Ramos (cell line): ENCODE results near the gene CHMP2A.

ENCODE experiments used
- in situ Hi-C: fragments of 300-500 bp; cut with MboI; formaldehyde crosslinking; loops from one replicate; pipeline ENCODE4 v1.14.3; 2022; ENCODE audit warnings: low sequenced_read_pairs; ENCODE audit not compliant: unreplicated experiment

The CHMP2A gene

GRCh38 chr19:58570770-58571574 is 16.1 kb upstream of the CHMP2A start:
- in situ Hi-C loops, result no loop called here

DNA sequence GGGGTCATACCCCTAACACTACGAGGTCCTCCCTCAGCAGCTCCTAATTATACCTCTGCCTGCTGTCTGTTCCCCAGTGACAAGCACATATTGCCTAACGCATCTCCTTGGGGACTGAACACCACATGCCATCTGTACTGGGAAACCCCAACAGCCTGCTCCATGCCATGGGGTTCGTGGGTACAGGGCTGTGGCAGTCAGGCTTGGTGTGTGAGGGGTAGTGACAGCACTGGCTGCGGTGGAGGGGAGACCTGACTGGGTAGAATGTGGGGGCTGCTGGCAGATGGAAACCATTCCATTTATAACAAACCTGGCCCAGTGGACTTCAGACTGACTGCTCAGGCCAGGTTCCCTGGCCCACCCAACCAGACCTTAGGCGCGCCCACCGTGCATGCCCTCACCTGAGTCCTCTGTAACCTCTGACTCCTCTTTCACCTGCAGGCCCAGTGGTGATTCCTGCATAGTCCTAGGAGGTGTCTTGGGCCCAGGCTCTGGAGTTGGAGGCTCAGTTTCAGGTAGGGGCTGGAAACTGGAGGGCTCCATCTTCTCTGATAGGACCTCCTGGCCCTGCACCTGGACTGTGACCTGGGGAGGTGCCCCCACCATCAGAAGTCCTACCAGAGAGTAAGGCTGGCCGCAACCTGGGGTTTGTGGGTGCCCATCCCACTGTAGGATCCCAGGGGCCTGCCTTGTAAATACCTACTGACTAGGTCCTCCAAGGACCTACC is 15.2 kb upstream of the CHMP2A start:
- in situ Hi-C loops, result no loop called here

DNA sequence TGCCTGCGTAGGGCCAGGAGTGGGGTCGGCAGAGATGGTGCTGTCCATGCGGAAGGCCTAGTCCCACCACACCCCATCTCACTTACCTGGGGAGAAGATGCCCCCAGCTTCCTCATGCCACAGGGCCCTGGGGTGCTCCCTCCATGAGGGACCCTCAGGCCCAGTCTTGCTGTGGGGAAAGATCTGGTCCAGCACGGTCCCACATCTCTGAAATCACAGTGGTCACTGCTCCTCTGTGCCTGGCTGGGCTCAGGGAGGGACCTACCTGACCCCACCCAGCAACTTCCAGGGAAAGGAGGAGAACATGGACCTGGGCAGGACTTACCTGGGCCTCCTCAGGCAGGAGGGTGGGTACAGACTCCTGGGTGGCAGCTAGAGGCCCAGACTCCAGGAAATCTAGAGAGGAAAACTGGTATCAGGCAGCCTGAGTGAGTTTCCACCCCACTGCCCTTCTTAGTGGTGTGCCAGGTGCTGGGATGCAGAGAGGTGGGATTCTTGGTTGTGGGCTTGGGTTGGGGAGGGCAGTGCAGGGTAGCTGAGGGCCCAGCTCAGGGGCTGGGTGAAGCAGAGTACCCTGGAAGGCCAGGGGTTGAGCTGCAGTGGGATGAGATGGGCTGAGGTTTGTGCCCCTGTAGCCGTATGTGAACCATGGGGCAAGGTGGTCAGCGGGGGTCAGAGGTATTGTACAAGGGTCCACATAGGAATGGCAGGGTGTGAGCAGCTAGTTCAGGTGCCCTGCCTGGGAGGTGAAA is 14.5 kb upstream of the CHMP2A start:
- in situ Hi-C loops, result no loop called here

GRCh38 chr19:58568453-58569130 is 13.7 kb upstream of the CHMP2A start:
- in situ Hi-C loops, result no loop called here

DNA sequence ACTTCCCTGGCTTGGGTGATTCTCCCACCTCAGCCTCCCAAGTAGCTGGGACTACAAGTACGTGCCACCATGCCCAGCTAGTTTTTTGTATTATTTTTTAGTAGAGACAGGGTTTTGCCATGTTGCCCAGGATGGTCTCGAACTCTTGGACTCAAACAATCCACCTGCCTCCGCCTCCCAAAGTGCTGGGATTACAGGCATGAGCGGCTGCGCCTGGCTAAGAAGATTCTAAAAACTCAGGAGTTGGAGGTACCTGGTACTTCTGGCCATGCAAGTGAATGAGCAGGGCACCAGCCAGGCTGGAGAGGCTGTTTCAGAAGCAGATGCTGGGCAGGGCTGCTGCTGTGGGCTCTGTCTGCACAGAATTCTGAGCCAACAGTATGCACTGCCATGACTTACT is 12.1 kb upstream of the CHMP2A start:
- in situ Hi-C loops, result no loop called here

DNA sequence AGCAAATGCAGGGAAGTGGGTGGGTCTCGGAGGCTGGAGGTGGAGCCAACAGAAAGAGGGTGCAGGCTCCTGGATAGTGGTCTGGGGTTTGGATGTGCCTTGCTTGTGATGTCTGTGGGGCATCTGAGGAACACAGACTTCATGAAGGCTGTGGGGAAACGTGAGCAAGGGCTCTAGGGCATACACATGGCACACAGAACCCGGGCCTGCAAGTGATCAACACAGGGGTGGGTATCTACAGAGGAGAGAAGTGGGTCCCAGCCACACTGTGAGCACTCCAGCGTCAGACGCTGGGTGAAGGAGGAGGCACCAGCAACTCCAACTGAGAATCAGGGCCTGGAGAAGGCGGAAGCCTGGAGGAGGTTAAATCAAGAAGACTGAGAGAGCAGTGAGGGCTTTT is 8.9 kb upstream of the CHMP2A start:
- in situ Hi-C loops, result no loop called here

- in situ Hi-C loops, result no loop called here
These were observed 8.2 kb upstream of the CHMP2A start for GRCh38 chr19:58563034-58563573.

GRCh38 chr19:58562122-58563033 is 7.5 kb upstream of the CHMP2A start:
- in situ Hi-C loops, result no loop called here

GRCh38 chr19:58561373-58562121 is 6.6 kb upstream of the CHMP2A start:
- in situ Hi-C loops, result no loop called here

DNA sequence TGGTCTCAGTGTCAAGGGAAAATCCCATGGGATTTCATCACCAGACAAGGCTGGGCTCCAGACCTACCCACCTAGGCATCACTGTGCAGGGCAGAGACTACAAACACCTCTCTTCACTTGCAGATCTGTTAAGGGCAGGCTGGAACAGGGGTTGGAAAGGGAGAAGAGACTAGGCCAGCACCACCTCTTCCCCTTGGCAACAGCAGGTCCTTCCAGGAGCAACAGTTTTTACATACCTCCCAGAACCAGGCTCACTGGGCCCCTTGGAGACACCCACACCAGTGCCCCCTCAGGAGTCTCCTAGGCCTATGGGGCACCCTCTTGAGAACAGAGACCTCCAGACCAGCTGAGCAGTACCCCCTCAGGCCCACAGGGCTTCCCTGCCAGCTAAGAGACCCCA is 6.0 kb upstream of the CHMP2A start:
- in situ Hi-C loops, result no loop called here

- in situ Hi-C loops, result no loop called here
These were observed 5.3 kb upstream of the CHMP2A start for GRCh38 chr19:58560007-58560887.

DNA sequence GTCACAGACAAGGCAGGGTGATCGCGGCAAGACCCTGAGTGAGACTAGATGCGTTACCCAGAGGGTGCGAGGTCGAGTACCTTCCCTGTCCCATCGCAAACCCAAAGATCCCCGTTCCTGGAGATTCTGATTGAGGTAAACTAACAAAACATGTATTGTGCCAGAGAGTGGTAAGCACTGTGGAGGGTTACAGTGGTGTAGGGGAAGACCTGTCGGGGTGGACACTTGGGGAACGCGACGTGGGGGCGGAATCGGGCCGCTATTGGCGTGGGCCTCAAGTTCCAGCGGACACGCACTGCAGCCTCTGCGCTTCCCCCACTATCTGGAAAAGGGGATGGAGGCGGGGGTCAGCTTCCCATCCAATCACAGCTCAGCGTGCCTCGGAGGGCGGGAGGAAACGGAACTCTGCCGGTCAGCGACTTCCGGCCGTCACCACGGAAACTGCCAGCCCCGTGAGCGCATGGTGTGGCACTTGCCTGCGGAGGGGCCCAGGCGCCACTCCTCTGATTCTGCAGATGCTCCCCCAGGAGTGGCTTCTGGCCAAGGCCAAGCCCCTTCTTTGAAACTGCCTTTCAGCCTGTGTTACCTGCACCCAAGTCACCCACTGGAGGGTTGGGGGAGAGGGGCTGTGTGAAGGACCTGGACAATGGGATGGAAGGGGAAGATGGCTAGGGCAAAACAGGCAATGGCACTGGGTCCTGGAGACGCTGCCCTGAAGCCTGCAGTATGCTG is 4.5 kb upstream of the CHMP2A start:
- in situ Hi-C loops, result no loop called here

GRCh38 chr19:58558623-58559274 is 3.8 kb upstream of the CHMP2A start:
- in situ Hi-C loops, result no loop called here

DNA sequence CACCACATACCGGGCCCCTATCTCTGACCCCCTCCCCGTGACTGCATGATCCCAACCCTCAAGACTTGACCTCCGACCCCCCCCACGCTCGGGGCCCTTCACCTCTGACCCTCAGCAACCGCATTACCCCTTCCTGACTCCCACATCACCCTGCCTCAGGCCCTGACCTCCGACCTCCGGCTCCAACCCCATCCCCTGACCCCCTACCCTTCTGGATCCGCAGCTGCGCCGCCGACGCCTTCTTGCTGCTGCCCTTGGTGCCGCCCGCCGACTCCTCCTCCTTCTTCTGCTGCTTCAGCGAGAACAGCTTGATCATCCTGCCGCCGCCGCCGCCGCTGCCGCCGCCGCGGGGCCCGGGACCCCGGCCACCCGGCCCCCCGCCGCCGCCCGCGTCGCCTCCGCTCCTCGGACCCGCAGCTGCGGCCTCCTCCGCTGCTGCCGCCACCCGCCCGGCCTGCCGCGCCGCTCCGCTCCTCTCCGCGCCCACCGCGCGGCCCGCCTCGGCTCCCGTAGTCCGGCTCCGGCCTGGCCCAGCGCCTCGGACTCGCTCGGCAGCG is 3.2 kb upstream of the CHMP2A start, which contains the start of gene UBE2M:
TSS of gene UBE2M (minus strand) at position 546 of the 557 bp plus-strand sequence. CDS start at position 316, 230 bp downstream.
- in situ Hi-C loops, result no loop called here

- in situ Hi-C loops, result no loop called here
These were observed 2.5 kb upstream of the CHMP2A start for GRCh38 chr19:58557221-58558065.
